PFSK-1 (cell line): ENCODE measurements around the gene ENSA.

Experiments
- FOXP2 ChIP-seq: optimal IDR thresholded peaks from 2 replicates; pipeline ENCODE3; 2011; ENCODE audit warnings: borderline replicate concordance, control low read depth, inconsistent platforms; ENCODE audit not compliant: insufficient read depth; ENCODE audit errors: extremely low read length, extremely low read depth
- POLR2AphosphoS5 ChIP-seq: IDR thresholded peaks from 2 replicates; pipeline ENCODE4 v1.6.1; 2012; ENCODE audit warnings: low read depth, mild to moderate bottlenecking, control low read depth, low read length, moderate library complexity
- SIN3A ChIP-seq: IDR thresholded peaks from 2 replicates; pipeline ENCODE4 v1.6.1; 2012; ENCODE audit warnings: mild to moderate bottlenecking, low read length, moderate library complexity, borderline replicate concordance; ENCODE audit not compliant: insufficient read depth
- TAF1 ChIP-seq: IDR thresholded peaks from 2 replicates; pipeline ENCODE4 v1.6.1; 2012; ENCODE audit warnings: low read length, control low read depth, borderline replicate concordance; ENCODE audit not compliant: insufficient read depth
- TF ChIP-seq, protein P1 (sequence below), 2 experiments: IDR thresholded peaks; 2 replicates each; pipeline versions ENCODE4 v1.6.1 to v1.8.0; 2011 to 2012; ENCODE audit warnings: low read depth in 2 of 2, low read length in 2 of 2, control low read depth in 1 of 2, inconsistent platforms in 1 of 2, mild to moderate bottlenecking in 1 of 2, moderate library complexity in 1 of 2; ENCODE audit not compliant: insufficient read depth in 1 of 2

Gene ENSA

DNA sequence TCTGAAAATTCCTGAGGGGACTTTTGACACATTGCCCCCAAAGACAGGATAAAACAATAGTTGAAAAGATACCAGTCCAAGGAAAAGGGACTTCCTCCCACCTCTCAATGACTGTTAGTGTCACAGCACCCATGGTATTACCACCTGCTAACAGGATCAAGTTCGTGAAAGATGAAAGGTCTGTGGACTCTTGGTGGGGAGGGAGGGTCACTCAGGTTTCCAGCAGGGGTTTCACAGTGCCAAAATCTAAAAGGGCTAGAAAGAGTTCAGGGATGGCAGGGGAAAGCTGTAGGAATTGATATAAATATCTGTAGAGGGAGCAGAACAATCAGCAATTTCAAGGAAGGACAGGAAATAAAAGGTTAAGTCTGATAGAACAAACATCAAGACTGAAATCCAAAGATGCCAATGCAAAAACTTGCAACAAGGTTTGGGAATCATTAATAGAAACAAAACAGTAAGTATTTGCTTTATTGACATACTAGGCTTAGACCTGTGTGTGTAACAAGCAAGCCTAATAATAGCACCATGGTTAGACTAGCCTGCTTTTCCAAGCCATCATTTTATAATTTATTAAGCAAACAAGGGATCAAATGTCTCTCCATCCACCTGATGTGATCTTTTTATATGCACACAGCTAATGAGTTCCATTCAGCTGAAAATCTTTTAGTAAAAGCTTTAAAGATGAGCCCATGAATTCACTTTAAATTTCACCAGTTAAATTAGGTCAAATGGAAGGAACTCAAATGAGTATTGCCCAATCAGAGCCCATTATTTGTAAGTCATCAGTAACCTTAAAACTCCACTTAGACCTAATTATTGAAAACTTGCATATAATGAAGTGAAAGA, 53.7 kb downstream of the ENSA start:
- TF ChIP-seq, protein P1, sequence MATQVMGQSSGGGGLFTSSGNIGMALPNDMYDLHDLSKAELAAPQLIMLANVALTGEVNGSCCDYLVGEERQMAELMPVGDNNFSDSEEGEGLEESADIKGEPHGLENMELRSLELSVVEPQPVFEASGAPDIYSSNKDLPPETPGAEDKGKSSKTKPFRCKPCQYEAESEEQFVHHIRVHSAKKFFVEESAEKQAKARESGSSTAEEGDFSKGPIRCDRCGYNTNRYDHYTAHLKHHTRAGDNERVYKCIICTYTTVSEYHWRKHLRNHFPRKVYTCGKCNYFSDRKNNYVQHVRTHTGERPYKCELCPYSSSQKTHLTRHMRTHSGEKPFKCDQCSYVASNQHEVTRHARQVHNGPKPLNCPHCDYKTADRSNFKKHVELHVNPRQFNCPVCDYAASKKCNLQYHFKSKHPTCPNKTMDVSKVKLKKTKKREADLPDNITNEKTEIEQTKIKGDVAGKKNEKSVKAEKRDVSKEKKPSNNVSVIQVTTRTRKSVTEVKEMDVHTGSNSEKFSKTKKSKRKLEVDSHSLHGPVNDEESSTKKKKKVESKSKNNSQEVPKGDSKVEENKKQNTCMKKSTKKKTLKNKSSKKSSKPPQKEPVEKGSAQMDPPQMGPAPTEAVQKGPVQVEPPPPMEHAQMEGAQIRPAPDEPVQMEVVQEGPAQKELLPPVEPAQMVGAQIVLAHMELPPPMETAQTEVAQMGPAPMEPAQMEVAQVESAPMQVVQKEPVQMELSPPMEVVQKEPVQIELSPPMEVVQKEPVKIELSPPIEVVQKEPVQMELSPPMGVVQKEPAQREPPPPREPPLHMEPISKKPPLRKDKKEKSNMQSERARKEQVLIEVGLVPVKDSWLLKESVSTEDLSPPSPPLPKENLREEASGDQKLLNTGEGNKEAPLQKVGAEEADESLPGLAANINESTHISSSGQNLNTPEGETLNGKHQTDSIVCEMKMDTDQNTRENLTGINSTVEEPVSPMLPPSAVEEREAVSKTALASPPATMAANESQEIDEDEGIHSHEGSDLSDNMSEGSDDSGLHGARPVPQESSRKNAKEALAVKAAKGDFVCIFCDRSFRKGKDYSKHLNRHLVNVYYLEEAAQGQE (IDR thresholded peaks at IDR 0.05; ENCODE audit: insufficient read depth in 1 of 2, low read depth in 2 of 2, low read length in 2 of 2): no peak
- TF ChIP-seq TAF1 (no peak), FOXP2 (no peak), POLR2AphosphoS5 (peak; percentile 35; the same call in 1 of the 2 replicates), SIN3A (no peak)

GRCh38 chr1:150575072-150575489, 54.3 kb downstream of the ENSA start:
- TF ChIP-seq, protein P1 (IDR thresholded peaks at IDR 0.05; ENCODE audit: insufficient read depth in 1 of 2, low read depth in 2 of 2, low read length in 2 of 2): no peak
- TF ChIP-seq FOXP2: no peak
- no peak for TF ChIP-seq POLR2AphosphoS5
- no peak for TF ChIP-seq TAF1
- TF ChIP-seq SIN3A: no peak

DNA sequence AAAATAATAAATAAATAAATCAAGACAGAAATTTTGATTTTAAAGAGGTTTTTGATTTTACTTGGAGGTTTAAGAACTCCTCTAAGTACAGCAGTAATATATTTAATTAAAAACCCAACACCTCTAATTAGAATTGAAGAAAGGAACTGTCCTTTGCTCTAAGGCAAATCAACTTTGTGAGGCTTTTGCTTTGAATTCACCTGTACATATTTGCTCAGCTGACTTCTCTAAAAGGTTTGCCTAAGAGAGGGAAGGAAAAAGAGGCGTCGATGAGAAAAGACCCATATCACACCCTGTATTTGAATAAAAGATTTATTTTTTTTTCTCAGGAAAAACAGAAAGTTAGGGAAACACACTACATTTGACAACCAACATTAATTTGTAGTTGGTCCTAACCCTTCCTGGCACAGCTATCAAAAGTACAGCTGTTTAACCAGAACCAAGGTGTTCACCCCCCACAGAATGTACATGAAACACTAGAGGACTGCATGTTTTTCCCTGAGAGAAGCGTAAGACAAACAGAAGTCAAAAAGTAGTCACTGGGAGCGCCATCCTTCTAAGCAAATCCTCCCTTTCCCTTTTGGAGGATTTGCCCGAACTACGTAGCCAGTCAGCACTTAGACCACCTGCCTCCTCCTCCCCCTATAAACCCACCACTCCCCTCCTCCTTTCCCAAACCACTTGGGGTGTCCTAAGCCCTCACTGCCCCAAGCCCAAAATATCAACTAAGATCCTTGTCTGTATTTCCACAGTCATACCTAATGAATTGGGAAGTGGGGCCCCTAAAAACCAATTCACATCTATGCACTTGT, 54.9 kb downstream of the ENSA start:
- TF ChIP-seq POLR2AphosphoS5 (0 out of 2 replicates have a peak, but pooled peaks have one; percentile 29), FOXP2 (no peak)

DNA sequence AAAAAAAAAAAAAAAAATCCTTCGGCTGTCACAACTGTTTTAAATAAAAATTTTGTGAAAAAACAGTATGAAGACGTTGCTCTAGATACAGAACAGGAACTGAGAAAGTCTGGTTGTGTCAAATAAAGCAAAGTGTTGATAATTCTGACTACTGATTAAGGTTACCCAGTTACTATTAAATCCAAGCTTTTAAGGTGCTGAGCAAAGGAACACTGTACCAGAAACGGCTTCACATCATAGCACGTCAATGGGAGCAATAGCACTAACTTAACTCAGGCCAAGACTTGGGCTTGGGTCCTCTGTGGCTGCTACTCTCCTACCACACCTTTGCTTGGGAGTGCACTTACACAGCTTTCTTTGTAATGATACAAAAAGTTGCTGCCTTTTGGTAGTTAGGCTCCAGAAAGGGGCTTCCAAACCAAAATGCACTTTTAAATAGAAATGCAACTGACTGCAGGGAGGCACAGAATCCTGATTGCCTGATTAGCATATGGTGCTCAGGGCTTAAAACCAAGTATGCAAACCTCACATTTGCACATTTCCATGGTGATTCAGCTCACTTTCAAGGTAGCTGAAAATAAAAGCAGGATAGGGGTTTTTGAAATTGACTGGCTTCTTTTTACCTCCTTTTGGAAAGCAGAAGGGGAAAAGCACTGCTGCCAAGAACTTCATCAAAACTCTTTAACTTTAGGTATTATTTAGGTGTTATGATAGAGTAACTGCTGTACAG, 56.3 kb downstream of the ENSA start:
- TF ChIP-seq POLR2AphosphoS5 (no peak; the same call in 1 of the 2 replicates), TAF1 (no peak), FOXP2 (no peak), SIN3A (no peak)
- TF ChIP-seq, protein P1 (IDR thresholded peaks at IDR 0.05; ENCODE audit: insufficient read depth in 1 of 2, low read depth in 2 of 2, low read length in 2 of 2): no peak
